Spleen (tissue), 11 donors: ENCODE measurements around the gene CEP131. TPM values are rescaled to one million over a fixed set of nuclear protein-coding genes. Genes with fewer than 3 reads are reported as not detected.
A peak's percentile ranks its signal among the peaks of the same experiment; 100 is the strongest.

Experiments
- DNase-seq: peaks from one replicate; pipeline ENCODE4 v3.0.0-alpha.2; 2020
- H3K27ac ChIP-seq, 8 donors: fragments of 200-600 bp; sonication (generic) in 7 of 8; 1 replicate in 4 of 8; 2 replicates in 4 of 8; pipeline versions ENCODE4 v1.5.0 to v1.8.0; 2016 to 2021; ENCODE audit warnings: inconsistent platforms in 4 of 8, mild to moderate bottlenecking in 4 of 8, moderate library complexity in 1 of 8
- H3K27me3 ChIP-seq, 7 donors: fragments of 200-600 bp; sonication (generic) in 6 of 7; replicated peaks in 1 of 7; 1 replicate in 4 of 7; 2 replicates in 3 of 7; pipeline versions ENCODE4 v1.5.0 to v1.8.0; 2016 to 2021; ENCODE audit warnings: inconsistent platforms in 3 of 7, mild to moderate bottlenecking in 1 of 7
- H3K36me3 ChIP-seq, 6 donors: fragments of 200-600 bp; sonication (generic) in 5 of 6; 1 replicate in 4 of 6; 2 replicates in 2 of 6; pipeline versions ENCODE4 v1.5.0 to v1.8.0; 2016 to 2021; ENCODE audit warnings: inconsistent platforms in 2 of 6
- H3K4me1 ChIP-seq, 6 donors: fragments of 200-600 bp; sonication (generic) in 5 of 6; 1 replicate in 3 of 6; 2 replicates in 3 of 6; pipeline versions ENCODE4 v1.5.0 to v1.8.0; 2016 to 2021; ENCODE audit warnings: inconsistent platforms in 3 of 6
- H3K4me3 ChIP-seq, 8 donors: fragments of 200-600 bp; sonication (generic) in 7 of 8; 1 replicate in 4 of 8; 2 replicates in 4 of 8; pipeline versions ENCODE4 v1.5.0 to v1.8.0; 2016 to 2021; ENCODE audit warnings: inconsistent platforms in 4 of 8, mild to moderate bottlenecking in 4 of 8, moderate library complexity in 2 of 8
- H3K9me3 ChIP-seq, 8 donors: fragments of 200-600 bp; sonication (generic) in 7 of 8; 1 replicate in 4 of 8; 2 replicates in 4 of 8; pipeline versions ENCODE4 v1.5.0 to v1.8.0; 2016 to 2021; ENCODE audit warnings: inconsistent platforms in 4 of 8
- CTCF ChIP-seq, 11 experiments: fragments of 200-600 bp in 7 of 11; fragments of 450-650 bp in 4 of 11; sonication (generic) in 4 of 11; IDR thresholded peaks in 8 of 11; conservative IDR thresholded peaks in 3 of 11; 1 replicate in 7 of 11; 2 replicates in 4 of 11; pipeline versions ENCODE4 v1.4.0 to v1.8.0; 2016 to 2021; ENCODE audit warnings: antibody characterized with exemption in 11 of 11, inconsistent platforms in 4 of 11, mild to moderate bottlenecking in 1 of 11
- POLR2A ChIP-seq, 3 donors: fragments of 450-650 bp; IDR thresholded peaks; one replicate each; pipeline ENCODE4 v1.5.1; 2017; ENCODE audit warnings: antibody characterized with exemption in 3 of 3, mild to moderate bottlenecking in 1 of 3
- POLR2AphosphoS5 ChIP-seq, 3 donors: sonication (generic); formaldehyde crosslinking; IDR thresholded peaks; one replicate each; pipeline ENCODE4 v1.5.1; 2017; ENCODE audit warnings: antibody characterized with exemption in 3 of 3
- WGBS, 5 donors: extraction: QIAGEN DNeasy Blood & Tissue Kit in 3 of 5; methylation state at CpG; one replicate each; pipeline versions ENCODE4 v1.1.5 to v1.1.7; 2013 to 2018; 5-methylcytosine and 5-hydroxymethylcytosine counted together
- intact Hi-C: fragments of 100-400 bp; cut with DNase I; formaldehyde crosslinking; loops from one replicate; pipeline ENCODE4 v1.15.0; 2023; ENCODE audit warnings: low total_unique reads
- polyA plus RNA-seq, 3 donors: library from polyadenylated mRNA; stranded (reverse); fragments of 200-250 nt; gene quantifications; one replicate each; pipeline ENCODE4 v1.2.1, GENCODE V29; 2013
- total RNA-seq, 7 donors: library from RNA; depleted of rRNA in 3 of 7; stranded (reverse); fragments of >200 nt in 3 of 7; fragmentation: NEBNext Ultra II Directional in 4 of 7; extraction: Animal tissue kit (Norgen Biotek cat#: 25700) in 4 of 7; gene quantifications; one replicate each; pipeline versions ENCODE4 v1.1.0 to v1.2.1, GENCODE V29; 2016 to 2021
- donor health status: healthy with polysubstance abuse.
- donor health status: DM: no; HTN: no; CAD: no; lungs with moderate emphysema.
- donor health status: DM: no; HTN: no; CAD: no.
- donor health status: Bipolar disorder and iron deficiency.
- donor health status: healthy.
- donor health status: DM: no; HTN: no; CAD: no.
- donor health status: DM: yes; HTN: yes; CAD: no.

The CEP131 gene
- total and polyA plus RNA-seq, 10 donors, result 8.5 to 26.7 (median 13.3) TPM

- H3K27me3 ChIP-seq, result no peaks in the 10 kb centered on the region
- no peak for TF ChIP-seq POLR2AphosphoS5 (IDR thresholded peaks at IDR 0.05)
- TF ChIP-seq POLR2A (IDR thresholded peaks at IDR 0.05), result no peak
- no peak for TF ChIP-seq CTCF (IDR thresholded peaks at IDR 0.05 in 8 of 11, conservative IDR thresholded peaks at IDR 0.05 in 3 of 11)
- H3K4me3 ChIP-seq, result no peak overlapping the region
- 76 to 100% (median 89%) methylated on average over 2 to 18 of the region's 18 CpGs for WGBS, 5 donors
- H3K27ac ChIP-seq, result peak overlapping the region in 4 of 8 donors; percentile 31 to 61 (median 50)
- DNase-seq, result no peak
- H3K4me1 ChIP-seq, result peaks cover 11 to 64% (median 51%) of the 10 kb centered on the region in 6 donors
- H3K36me3 ChIP-seq, result peaks cover 0 to 86% (median 4%) of the 10 kb centered on the region in 6 donors
- no peaks in the 10 kb centered on the region for H3K9me3 ChIP-seq
- intact Hi-C loops, result no loop called here
Observed at GRCh38 chr17:81200201-81200600, 22.6 kb downstream of the CEP131 start.

GRCh38 chr17:81199482-81199830 is 23.3 kb downstream of the CEP131 start:
- H3K36me3 ChIP-seq, result peaks cover 0 to 87% (median 4%) of the 10 kb centered on the region in 6 donors
- no peak for DNase-seq
- TF ChIP-seq POLR2AphosphoS5 (IDR thresholded peaks at IDR 0.05) (no peak), POLR2A (IDR thresholded peaks at IDR 0.05) (no peak), CTCF (IDR thresholded peaks at IDR 0.05 in 8 of 11, conservative IDR thresholded peaks at IDR 0.05 in 3 of 11) (no peak)

GRCh38 chr17:81198826-81199481 is 23.8 kb downstream of the CEP131 start:
- H3K27ac ChIP-seq, result peak overlapping the region in 4 of 8 donors; percentile 27 to 63 (median 50)

More at GRCh38 chr17:81199482-81199830, 23.3 kb downstream of the CEP131 start:
- Histone ChIP-seq H3K4me1 (peaks cover 11 to 71% (median 55%) of the 10 kb centered on the region in 6 donors), H3K27me3 (no peaks in the 10 kb centered on the region), H3K27ac (peak overlapping the region in 4 of 8 donors; percentile 27 to 61 (median 50)), H3K9me3 (no peaks in the 10 kb centered on the region), H3K4me3 (no peak overlapping the region)
- 68 to 90% (median 88%) methylated on average over 2 to 18 of the region's 18 CpGs for WGBS, 5 donors
- intact Hi-C loops, result loop anchor here (10.0 kb wide), 1 partner anchor 55 kb away; no protein-coding TSS in a partner anchor

More at GRCh38 chr17:81198826-81199481, 23.8 kb downstream of the CEP131 start:
- Histone ChIP-seq H3K9me3 (no peaks in the 10 kb centered on the region), H3K36me3 (peaks cover 0 to 88% (median 4%) of the 10 kb centered on the region in 6 donors), H3K4me3 (no peak overlapping the region), H3K4me1 (peaks cover 11 to 76% (median 58%) of the 10 kb centered on the region in 6 donors), H3K27me3 (no peaks in the 10 kb centered on the region)
- intact Hi-C loops, result loop anchor here (10.0 kb wide), 1 partner anchor 54 kb away; no protein-coding TSS in a partner anchor
- TF ChIP-seq POLR2A (IDR thresholded peaks at IDR 0.05), result no peak
- no peak for TF ChIP-seq CTCF (IDR thresholded peaks at IDR 0.05 in 8 of 11, conservative IDR thresholded peaks at IDR 0.05 in 3 of 11)
- peak; percentile 41 to 80 (median 79) for TF ChIP-seq POLR2AphosphoS5 (IDR thresholded peaks at IDR 0.05)
- DNase-seq, result no peak
- 69 to 84% (median 79%) methylated on average over 16 to 22 of the region's 22 CpGs for WGBS, 5 donors
